Measurements from ENCODE around the gene ARID3A.
A peak's percentile ranks its signal among the peaks of the same experiment; 100 is the strongest.

The ARID3A gene

GRCh38 chr19:963486-963951, 37.7 kb downstream of the ARID3A start:
- DNase-seq = no peak

- DNase-seq = no peak
Observed at GRCh38 chr19:964116-964520, 38.3 kb downstream of the ARID3A start.

- DNase-seq = no peak
Observed at GRCh38 chr19:964761-965694, 39.2 kb downstream of the ARID3A start.

GRCh38 chr19:966485-967088, 40.8 kb downstream of the ARID3A start:
- DNase-seq = no peak

GRCh38 chr19:970695-971094, 44.9 kb downstream of the ARID3A start:
- DNase-seq = no peak

GRCh38 chr19:971795-972194, 46.0 kb downstream of the ARID3A start:
- DNase-seq = no peak

- DNase-seq = no peak
Observed at GRCh38 chr19:972281-972680, 46.4 kb downstream of the ARID3A start.

- DNase-seq = no peak
Observed at GRCh38 chr19:973726-974563, 48.1 kb downstream of the ARID3A start.

- no peak for DNase-seq
Observed at GRCh38 chr19:974564-975257, 48.9 kb downstream of the ARID3A start.

- no peak for DNase-seq
Observed at GRCh38 chr19:976476-976875, 50.6 kb downstream of the ARID3A start.

GRCh38 chr19:977058-977464, 51.2 kb downstream of the ARID3A start:
- DNase-seq = no peak

- no peak for DNase-seq
Observed at GRCh38 chr19:979318-979741, 53.5 kb downstream of the ARID3A start.

- no peak for DNase-seq
Observed at GRCh38 chr19:980133-980998, 54.5 kb downstream of the ARID3A start.

- peak; percentile 80 for DNase-seq
Observed at GRCh38 chr19:982567-983170, 56.8 kb downstream of the ARID3A start.

GRCh38 chr19:984165-984967, 58.5 kb downstream of the ARID3A start, which contains the start of gene WDR18:
Gene WDR18, plus strand, starts transcription at chr19:984345. Its CDS starts 9 bp downstream, at chr19:984354.
- DNase-seq = peak; percentile 91

- no peak for DNase-seq
Observed at GRCh38 chr19:986083-986482, 60.2 kb downstream of the ARID3A start.

GRCh38 chr19:988081-988480, 62.2 kb downstream of the ARID3A start:
- DNase-seq = no peak

GRCh38 chr19:988510-988909, 62.7 kb downstream of the ARID3A start:
- no peak for DNase-seq

GRCh38 chr19:989381-990081, 63.7 kb downstream of the ARID3A start:
- no peak for DNase-seq

Data from stimulated activated CD4-positive, alpha-beta T cell treated with anti-CD3 and anti-CD28 coated beads, Interleukin-4, amount 100 ng/mL, for 1 hour (primary cell).